CD4-positive, alpha-beta T cell treated with Interleukin-1 beta for 1 hour (primary cell): Measurements from ENCODE around the gene DLGAP4.

Experiments used
- DNase-seq, 2 donors: peaks; one replicate each; pipeline ENCODE4 v3.0.0-alpha.2; 2020 to 2022

The DLGAP4 gene

DNA sequence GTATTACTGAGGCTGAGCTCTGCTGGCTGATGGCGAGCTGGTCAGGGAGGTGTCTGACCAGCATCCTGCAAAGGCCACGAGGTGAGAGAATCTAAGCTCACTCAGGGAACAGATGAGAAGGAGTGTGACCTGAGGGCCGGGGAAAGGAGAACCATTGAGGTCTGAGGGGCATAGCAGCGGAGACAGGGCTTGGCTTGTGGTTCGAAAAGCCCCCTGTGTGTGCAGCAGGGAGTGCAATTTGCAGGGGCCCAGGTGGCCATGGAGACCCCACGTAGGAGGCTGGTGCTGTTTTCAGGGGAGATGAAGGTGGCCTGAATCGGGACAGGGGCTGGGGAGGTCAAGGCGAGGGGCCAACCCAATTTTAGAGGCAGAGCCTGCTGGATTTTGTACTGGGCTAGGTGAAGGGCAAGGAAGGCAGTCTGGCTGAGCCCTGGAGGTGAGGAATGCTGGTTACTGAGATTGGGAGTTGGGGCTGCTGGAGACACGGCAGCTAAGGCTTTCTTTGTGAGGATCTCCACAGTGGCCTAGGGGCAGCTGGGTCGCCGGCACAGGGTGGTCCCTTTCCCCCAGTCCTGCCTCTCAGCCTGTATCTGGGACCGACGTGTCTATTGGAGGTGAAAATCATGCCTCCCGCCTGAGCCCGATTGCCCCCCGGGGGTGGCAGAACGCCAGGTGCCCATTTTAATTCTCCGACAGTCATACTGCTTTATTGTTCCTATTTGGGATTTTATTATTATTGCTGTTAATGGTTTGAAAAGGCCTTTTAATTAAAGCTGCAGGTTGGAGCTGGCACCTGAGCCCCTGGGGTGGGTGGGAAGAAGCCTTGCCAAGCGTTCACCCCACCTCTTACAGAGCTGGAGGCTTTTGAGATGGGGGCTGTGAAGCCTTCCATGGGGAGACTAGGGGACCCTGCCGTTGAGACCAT, 28.4 kb downstream of the DLGAP4 start:
- DNase-seq: no peak

DNA sequence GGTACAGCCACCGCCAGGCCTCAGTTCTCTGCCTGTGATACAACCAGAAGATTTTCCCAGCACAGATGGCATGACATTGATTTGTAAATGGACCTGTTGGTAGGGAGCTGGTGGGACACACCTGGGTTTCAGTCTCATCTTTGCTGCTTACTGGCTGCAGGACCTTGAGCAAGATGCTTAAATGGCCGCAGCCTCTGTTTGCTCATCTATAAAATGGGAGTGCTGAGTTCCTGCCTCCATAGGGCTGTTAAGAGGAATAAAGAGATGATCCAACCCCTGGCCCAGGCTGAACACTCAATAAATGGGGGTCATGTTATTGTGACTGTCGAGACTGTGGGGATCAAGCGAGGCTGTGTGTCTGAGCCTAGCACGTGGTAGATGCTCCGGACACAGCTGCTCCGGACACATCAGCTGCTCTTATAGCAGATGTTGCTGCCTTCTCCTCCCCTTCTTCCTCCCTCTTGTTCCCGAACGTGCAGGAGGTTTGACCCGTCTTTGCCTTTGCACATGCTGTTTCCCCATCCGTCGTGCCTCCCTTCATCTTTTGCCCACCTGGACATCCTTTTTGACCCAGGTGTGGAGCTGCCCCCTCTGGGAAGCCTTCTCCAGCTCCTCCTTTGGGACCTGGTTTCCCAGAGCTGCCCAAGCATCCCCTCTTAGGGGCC, 29.2 kb downstream of the DLGAP4 start:
- no peak for DNase-seq

GRCh38 chr20:36336204-36336603, 30.1 kb downstream of the DLGAP4 start:
- DNase-seq: no peak

GRCh38 chr20:36336954-36337704, 31.0 kb downstream of the DLGAP4 start:
- no peak for DNase-seq

DNA sequence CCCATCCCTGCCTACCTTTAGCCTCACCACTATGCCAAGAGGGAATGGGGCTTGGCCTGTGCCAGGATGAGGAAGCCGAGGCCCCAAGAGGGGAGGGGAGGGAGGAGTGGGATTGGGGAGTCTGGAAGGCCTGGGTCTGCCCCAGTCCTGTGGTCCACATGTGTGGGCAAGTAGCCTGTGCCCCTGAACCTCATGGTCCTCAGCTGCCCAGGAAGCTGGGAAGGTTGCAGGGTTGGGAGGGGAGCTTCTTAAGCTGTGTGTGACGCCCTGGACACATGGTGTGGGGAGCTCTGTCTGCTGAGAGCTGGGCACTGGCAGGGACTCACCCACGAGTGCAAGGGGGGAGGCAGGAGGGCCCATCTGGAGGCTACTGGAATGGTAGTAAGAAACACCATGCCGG, 31.7 kb downstream of the DLGAP4 start:
- DNase-seq: no peak

GRCh38 chr20:36339646-36340592, 33.8 kb downstream of the DLGAP4 start:
- DNase-seq: no peak

- DNase-seq: no peak
Observed at GRCh38 chr20:36340593-36340990, 34.5 kb downstream of the DLGAP4 start.

- no peak for DNase-seq
Observed at GRCh38 chr20:36341331-36342020, 35.3 kb downstream of the DLGAP4 start.

DNA sequence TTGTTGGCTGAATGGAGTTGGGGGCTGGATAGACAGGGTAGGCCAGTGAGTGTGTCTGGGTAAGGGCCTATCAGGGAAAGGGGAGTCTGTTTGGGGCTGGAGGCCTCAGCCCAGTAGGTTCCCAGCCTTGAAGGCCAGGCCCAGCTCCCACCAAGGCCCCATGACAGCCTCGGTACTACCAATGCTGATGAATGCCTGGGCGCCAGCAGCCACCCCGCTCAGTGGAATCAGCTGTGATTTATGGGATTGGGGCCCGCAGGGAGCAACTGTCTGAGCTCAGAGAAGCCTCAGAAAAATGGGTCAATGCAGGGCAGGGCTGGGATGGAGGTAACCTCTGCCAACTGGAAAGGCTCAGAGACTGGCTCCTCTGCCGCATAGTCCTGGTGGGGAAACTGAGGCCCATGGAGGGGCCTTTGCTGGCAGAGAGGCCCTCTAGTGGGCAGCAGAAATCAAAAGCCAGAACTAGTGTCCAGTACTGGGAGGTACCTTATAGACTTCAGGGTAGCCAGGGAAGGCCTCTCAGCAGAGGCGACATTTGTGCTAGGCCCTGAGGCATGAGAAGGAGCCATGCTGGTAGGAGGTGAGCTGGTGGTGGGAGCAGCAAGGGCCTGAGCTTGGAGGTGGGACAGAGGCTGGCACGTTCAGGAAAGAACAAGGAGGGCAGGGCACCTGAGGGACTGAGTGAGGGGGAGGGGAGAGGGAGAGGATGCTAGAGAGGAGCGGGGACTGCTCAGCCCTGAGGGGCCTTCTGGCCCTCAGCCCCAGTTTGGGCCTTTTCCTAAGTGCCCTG, 36.4 kb downstream of the DLGAP4 start:
- DNase-seq: no peak

- no peak for DNase-seq
Observed at GRCh38 chr20:36343641-36344040, 37.5 kb downstream of the DLGAP4 start.

DNA sequence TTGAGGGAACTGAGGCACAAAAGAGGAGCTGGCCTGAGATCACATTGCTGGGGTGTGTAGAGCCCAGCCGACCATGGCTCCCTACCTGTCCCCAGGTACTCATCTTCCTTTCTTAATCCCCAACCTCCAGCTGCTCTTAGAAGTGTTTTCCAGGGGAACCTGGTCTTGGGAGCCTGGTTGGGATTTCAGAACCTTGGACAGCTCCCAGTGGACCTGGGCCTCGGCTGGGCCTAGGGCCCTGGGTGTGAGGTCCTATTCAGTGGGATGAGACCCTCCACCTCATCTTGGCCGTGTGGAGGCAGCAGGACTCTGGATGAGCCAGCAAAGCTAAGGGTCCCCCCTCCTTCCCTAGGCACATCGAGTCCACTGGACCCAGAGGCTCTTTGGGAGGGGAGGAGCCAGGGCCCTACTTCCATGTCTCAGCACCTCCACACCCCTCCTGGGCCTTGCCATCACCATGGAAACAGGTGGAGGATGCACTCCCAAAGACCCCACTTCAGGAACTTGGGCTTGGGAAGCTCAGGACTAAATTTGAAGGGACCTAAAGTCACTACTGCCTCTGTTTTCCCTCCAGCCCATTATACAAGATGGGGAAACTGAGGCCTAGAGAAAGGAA, 38.5 kb downstream of the DLGAP4 start:
- DNase-seq: no peak

GRCh38 chr20:36346256-36346655, 40.1 kb downstream of the DLGAP4 start:
- no peak for DNase-seq

GRCh38 chr20:36349384-36350170, 43.4 kb downstream of the DLGAP4 start:
- DNase-seq: no peak

- no peak for DNase-seq
Observed at GRCh38 chr20:36350439-36350838, 44.3 kb downstream of the DLGAP4 start.

DNA sequence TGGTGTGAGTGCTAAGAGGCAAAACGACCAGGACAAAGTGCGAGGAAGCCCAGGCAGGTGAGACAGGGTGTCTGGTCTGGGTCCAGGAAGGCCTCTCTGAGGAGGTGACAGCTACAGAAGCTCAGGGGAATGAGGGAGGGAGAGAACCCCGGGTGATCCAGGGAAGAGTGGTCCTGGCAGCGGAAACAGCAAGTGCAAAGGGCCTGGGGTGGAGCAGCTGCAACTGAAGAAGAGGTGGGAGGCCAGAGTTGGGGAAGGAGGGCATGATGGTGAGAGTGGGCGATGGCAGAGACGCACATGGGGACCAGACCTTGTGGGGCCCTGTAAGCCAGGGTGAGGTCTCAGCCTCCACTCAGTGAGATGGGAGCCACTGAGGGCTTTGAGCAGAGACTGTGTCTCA, 45.8 kb downstream of the DLGAP4 start:
- no peak for DNase-seq

DNA sequence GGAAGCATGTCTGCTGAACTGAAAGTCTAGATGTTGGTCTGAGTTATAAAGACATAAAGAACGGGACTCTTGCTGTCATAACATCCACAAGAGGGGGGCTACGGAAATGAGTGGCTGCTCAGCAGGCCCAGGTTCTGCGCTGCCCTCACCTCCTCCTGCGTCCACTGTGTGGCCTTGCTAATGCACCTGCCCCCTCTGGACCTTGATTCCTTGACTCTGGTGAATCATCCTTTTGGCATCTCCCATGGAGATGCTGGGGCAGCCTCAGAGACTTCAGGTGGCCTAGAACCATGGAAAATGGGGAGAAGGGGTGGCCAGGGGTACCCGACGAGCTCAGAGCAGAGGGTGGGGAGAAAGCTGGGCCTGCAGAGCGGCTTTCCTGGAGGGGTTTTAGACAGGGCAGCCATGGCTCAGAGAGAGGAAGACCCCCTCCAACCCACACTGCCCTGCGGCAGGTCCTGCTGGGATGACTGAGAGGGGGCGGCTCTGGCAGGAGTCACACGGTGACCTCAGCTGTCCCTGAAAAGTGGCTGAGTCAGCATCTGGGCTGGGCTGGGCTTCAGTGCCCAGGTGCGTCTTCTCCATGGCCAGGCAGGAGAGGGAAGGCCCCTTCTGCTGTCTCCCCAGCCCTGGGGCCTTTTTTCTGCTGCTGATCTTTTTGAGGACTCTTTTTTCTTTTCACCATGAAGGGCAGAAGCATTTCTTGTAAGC, 46.9 kb downstream of the DLGAP4 start:
- DNase-seq: no peak

GRCh38 chr20:36353740-36354139, 47.6 kb downstream of the DLGAP4 start:
- DNase-seq: no peak

- no peak for DNase-seq
Observed at GRCh38 chr20:36355469-36356171, 49.5 kb downstream of the DLGAP4 start.
